Measurements from ENCODE around the gene ZNF587. TPM values are rescaled to one million over a fixed set of nuclear protein-coding genes. Genes with fewer than 3 reads are reported as not detected.
A peak's percentile ranks its signal among the peaks of the same experiment; 100 is the strongest.
"Not testable (repeated sequence)": the region's sequence is repeated elsewhere in the genome, so short reads cannot be mapped to it uniquely, and the experiment has no call there.

ZNF587 gene
- total RNA-seq, 1 donor from 2014 or later: 17.7 TPM

GRCh38 chr19:57872450-57872849 lies 22.8 kb downstream of the ZNF587 start:
- no peak for DNase-seq (ENCODE audit: extremely low spot score in 2 of 2)
- H3K27me3 ChIP-seq: no peaks in the 10 kb centered on the region
- intact Hi-C loops (cut with DNase I): no loop called here
- no peak overlapping the region for H3K4me3 ChIP-seq
- peaks cover 0 to 29% of the 10 kb centered on the region in 2 donors for H3K36me3 ChIP-seq
- TF ChIP-seq POLR2AphosphoS5 (IDR thresholded peaks at IDR 0.05; ENCODE audit: insufficient read depth in 1 of 2, low read depth in 1 of 2) (no peak), POLR2A (IDR thresholded peaks at IDR 0.05) (no peak)
- TF ChIP-seq, protein P1, sequence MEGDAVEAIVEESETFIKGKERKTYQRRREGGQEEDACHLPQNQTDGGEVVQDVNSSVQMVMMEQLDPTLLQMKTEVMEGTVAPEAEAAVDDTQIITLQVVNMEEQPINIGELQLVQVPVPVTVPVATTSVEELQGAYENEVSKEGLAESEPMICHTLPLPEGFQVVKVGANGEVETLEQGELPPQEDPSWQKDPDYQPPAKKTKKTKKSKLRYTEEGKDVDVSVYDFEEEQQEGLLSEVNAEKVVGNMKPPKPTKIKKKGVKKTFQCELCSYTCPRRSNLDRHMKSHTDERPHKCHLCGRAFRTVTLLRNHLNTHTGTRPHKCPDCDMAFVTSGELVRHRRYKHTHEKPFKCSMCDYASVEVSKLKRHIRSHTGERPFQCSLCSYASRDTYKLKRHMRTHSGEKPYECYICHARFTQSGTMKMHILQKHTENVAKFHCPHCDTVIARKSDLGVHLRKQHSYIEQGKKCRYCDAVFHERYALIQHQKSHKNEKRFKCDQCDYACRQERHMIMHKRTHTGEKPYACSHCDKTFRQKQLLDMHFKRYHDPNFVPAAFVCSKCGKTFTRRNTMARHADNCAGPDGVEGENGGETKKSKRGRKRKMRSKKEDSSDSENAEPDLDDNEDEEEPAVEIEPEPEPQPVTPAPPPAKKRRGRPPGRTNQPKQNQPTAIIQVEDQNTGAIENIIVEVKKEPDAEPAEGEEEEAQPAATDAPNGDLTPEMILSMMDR (IDR thresholded peaks at IDR 0.05): no peak
- H3K9me3 ChIP-seq: peaks cover 53% of the 10 kb centered on the region
- H3K27ac ChIP-seq: no peak overlapping the region
- H3K4me1 ChIP-seq: no peaks in the 10 kb centered on the region

GRCh38 chr19:57873883-57874799 lies 24.5 kb downstream of the ZNF587 start:
- H3K27ac ChIP-seq; DNase-seq (ENCODE audit: extremely low spot score in 2 of 2); H3K27me3 ChIP-seq; H3K4me1 ChIP-seq; intact Hi-C loops (cut with DNase I); H3K4me3 ChIP-seq: not testable (repeated sequence)
- H3K36me3 ChIP-seq: peaks cover 0 to 27% of the 10 kb centered on the region in 2 donors
- H3K9me3 ChIP-seq: peaks cover 45% of the 10 kb centered on the region

DNA sequence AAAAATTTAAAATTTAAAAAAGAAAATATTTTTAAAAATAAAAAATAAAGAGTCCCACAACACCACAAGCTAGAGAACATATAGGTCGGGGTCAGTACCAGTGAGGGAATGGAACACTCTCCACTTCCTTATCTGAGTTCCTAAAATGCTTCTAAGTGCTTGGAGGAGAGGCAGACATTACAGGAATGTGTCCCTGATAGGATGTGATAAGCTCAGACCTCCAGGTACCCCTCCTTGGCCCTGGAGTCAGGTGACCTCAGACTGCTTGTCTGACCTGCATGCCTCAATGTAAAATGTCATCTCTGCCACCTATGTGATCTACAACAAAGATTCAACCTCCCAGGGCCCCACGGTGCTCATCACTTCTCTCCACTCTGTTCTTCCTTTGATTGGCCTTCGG lies 36.4 kb downstream of the ZNF587 start:
- Histone ChIP-seq H3K36me3 (peaks cover 0 to 16% of the 10 kb centered on the region in 2 donors), H3K27ac (no peak overlapping the region), H3K4me1 (peaks cover 15% of the 10 kb centered on the region), H3K9me3 (peaks cover 7% of the 10 kb centered on the region), H3K27me3 (no peaks in the 10 kb centered on the region), H3K4me3 (no peak overlapping the region)
- intact Hi-C loops (cut with DNase I): no loop called here
- no peak for DNase-seq (ENCODE audit: extremely low spot score in 2 of 2)
- TF ChIP-seq, protein P1 (IDR thresholded peaks at IDR 0.05): no peak
- TF ChIP-seq POLR2A (IDR thresholded peaks at IDR 0.05): no peak
- TF ChIP-seq POLR2AphosphoS5 (IDR thresholded peaks at IDR 0.05; ENCODE audit: insufficient read depth in 1 of 2, low read depth in 1 of 2): no peak

DNA sequence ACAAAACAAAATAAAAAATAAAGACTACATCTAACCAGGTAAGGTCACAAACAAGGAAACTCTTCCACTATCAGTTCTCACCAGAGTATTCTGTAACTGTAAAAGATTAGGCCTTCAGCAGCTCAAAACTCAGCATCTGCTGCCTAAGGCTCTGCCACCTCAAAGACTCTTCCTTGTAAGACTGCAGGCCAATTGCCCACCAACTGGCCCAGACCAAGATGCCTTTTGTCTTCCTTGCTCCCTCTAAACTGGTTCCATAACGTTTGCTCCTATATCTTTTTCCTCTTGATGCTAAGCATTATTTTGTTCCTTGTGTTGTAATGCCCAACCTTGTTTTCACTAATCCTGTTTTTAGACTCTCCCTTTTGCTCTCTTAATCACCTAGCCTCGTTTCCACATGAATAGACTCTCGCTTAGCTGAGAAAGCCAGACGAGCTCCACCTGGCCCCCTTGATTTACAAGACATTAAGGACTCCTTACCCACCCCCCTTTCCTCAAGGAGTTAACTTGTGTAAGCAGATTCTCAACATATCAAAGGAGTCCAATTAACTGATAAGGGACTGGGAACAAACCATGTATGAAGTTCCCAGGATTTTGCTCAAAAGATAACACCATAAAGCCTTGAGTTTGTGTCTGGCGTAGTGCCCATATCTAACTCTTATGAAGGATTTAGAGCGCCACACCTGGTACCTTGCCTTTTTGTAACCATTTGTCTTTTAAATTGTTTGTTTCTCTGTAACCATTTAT lies 37.7 kb downstream of the ZNF587 start:
- Histone ChIP-seq H3K27me3 (no peaks in the 10 kb centered on the region), H3K4me3 (no peak overlapping the region), H3K36me3 (peaks cover 0 to 16% of the 10 kb centered on the region in 2 donors), H3K27ac (no peak overlapping the region), H3K9me3 (peaks cover 7% of the 10 kb centered on the region), H3K4me1 (peaks cover 15% of the 10 kb centered on the region)
- intact Hi-C loops (cut with DNase I): no loop called here
- no peak for TF ChIP-seq POLR2A (IDR thresholded peaks at IDR 0.05)
- TF ChIP-seq, protein P1 (IDR thresholded peaks at IDR 0.05): no peak
- DNase-seq (ENCODE audit: extremely low spot score in 2 of 2): no peak

DNA sequence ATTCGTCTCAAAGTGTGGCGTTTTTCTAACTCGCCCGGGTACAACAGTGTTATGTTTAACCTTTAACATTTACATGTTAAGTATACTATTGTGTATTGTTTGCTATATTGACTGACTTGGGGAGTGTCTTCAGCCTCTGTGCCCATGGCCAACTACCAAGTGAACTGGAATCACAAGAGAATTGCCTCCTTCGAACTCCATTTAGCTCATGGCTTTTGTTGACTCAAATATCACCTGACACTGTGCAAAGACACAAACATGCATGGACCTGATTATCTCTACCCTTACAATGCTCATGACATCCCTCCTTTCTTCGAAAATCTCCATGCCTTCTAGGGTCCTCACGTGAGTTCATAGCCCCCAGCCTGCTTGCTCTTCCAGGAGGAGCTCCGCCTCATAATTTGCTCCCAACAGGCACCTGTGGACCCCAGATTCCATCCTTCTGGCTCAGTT lies 38.5 kb downstream of the ZNF587 start:
- Histone ChIP-seq H3K36me3 (peaks cover 0 to 16% of the 10 kb centered on the region in 2 donors), H3K9me3 (peaks cover 7% of the 10 kb centered on the region), H3K27ac (no peak overlapping the region), H3K4me1 (peaks cover 15% of the 10 kb centered on the region), H3K27me3 (no peaks in the 10 kb centered on the region), H3K4me3 (peak overlapping the region; percentile 48 to 55)
- TF ChIP-seq POLR2A (IDR thresholded peaks at IDR 0.05) (no peak), POLR2AphosphoS5 (IDR thresholded peaks at IDR 0.05; ENCODE audit: insufficient read depth in 1 of 2, low read depth in 1 of 2) (no peak)
- no peak for DNase-seq (ENCODE audit: extremely low spot score in 2 of 2)
- intact Hi-C loops (cut with DNase I): no loop called here
